IMR-90 (cell line): ENCODE measurements around the gene PEX14. TPM values are rescaled to one million over a fixed set of nuclear protein-coding genes. Genes with fewer than 3 reads are reported as not detected.

Source experiments
- ATAC-seq: fragments of 200-7000 bp; cut with Tn5 transposase; 2 replicates; pipeline ENCODE4 v1.9.1; 2020; ENCODE audit warnings: low read depth, mild to moderate bottlenecking, moderate library complexity
- BruUV-seq: library from RNA; stranded (reverse); fragments of 400-500 nt; replicated peaks from 2 replicates; lab custom pipeline; 2021; lab: Mats Ljungman, UMichigan
- CTCF ChIA-PET: fragments of 300-600 bp; formaldehyde crosslinking; extraction: SDS; loops from one replicate; lab custom pipeline; 2021; ENCODE audit warnings: antibody characterized with exemption; lab: Yijun Ruan, JAX
- POLR2A ChIA-PET: fragments of 300-600 bp; sonication (Branson Sonifier 250); formaldehyde crosslinking; loops from one replicate; lab custom pipeline; 2022; ENCODE audit warnings: antibody characterized with exemption; ENCODE audit not compliant: unreplicated experiment; lab: Charles Lee
- DNase-seq: peaks from one replicate; pipeline ENCODE4 v3.0.0; 2013
- H2AFZ ChIP-seq: replicated peaks from 2 replicates; pipeline ENCODE3; 2013; ENCODE audit warnings: low read length, mild to moderate bottlenecking; ENCODE audit not compliant: poor library complexity
- H2AK5ac ChIP-seq: 2 replicates; pipeline ENCODE4 v1.6.1; 2013; ENCODE audit warnings: low read depth, low read length, inconsistent platforms
- H2AK9ac ChIP-seq: replicated peaks from 2 replicates; pipeline ENCODE3; 2013; ENCODE audit warnings: mild to moderate bottlenecking, low read depth, low read length, moderate library complexity; ENCODE audit not compliant: poor library complexity
- H2BK120ac ChIP-seq: 2 replicates; pipeline ENCODE4 v1.6.1; 2013; ENCODE audit warnings: low read depth, low read length, inconsistent platforms
- H2BK15ac ChIP-seq: 3 replicates; pipeline ENCODE4 v1.6.1; 2013; ENCODE audit warnings: low read depth, low read length, inconsistent platforms
- H2BK20ac ChIP-seq: 2 replicates; pipeline ENCODE4 v1.6.1; 2013; ENCODE audit warnings: low read depth, mild to moderate bottlenecking, inconsistent platforms, low read length, moderate library complexity
- H2BK5ac ChIP-seq: 2 replicates; pipeline ENCODE4 v1.6.1; 2013; ENCODE audit warnings: mild to moderate bottlenecking, low read depth, low read length, inconsistent platforms; ENCODE audit not compliant: poor library complexity, severe bottlenecking
- H3K14ac ChIP-seq: replicated peaks from 2 replicates; pipeline ENCODE4 v1.6.1; 2013; ENCODE audit warnings: low read depth, low read length, inconsistent platforms
- H3K18ac ChIP-seq: 2 replicates; pipeline ENCODE4 v1.6.1; 2013; ENCODE audit warnings: low read depth, low read length, control low read depth
- H3K23ac ChIP-seq: 2 replicates; pipeline ENCODE4 v1.6.1; 2013; ENCODE audit warnings: low read depth, low read length, inconsistent platforms
- H3K27ac ChIP-seq: 2 replicates; pipeline ENCODE4 v1.5.1; 2013; ENCODE audit warnings: mild to moderate bottlenecking, control low read depth, low read length; ENCODE audit not compliant: insufficient read depth
- H3K27me3 ChIP-seq: 2 replicates; pipeline ENCODE4 v1.6.1; 2013; ENCODE audit warnings: low read length; ENCODE audit not compliant: control insufficient read depth, insufficient read depth
- H3K36me3 ChIP-seq: 2 replicates; pipeline ENCODE4 v1.6.1; 2013; ENCODE audit warnings: low read length, mixed read lengths; ENCODE audit not compliant: control insufficient read depth, insufficient read depth
- H3K4ac ChIP-seq: 2 replicates; pipeline ENCODE4 v1.6.1; 2013; ENCODE audit warnings: low read depth, low read length, inconsistent platforms
- H3K4me1 ChIP-seq: 2 replicates; pipeline ENCODE4 v1.6.1; 2013; ENCODE audit warnings: low read length, mixed read lengths; ENCODE audit not compliant: control insufficient read depth, insufficient read depth
- H3K4me2 ChIP-seq: 2 replicates; pipeline ENCODE4 v1.6.1; 2013; ENCODE audit warnings: low read depth, mild to moderate bottlenecking, control low read depth, low read length, moderate library complexity
- H3K4me3 ChIP-seq: 2 replicates; pipeline ENCODE4 v1.5.1; 2013; ENCODE audit warnings: low read depth, mild to moderate bottlenecking, control low read depth, low read length, moderate library complexity; ENCODE audit not compliant: insufficient read depth
- H3K56ac ChIP-seq: 2 replicates; pipeline ENCODE4 v1.6.1; 2013; ENCODE audit warnings: low read length, inconsistent platforms; ENCODE audit not compliant: insufficient read depth; ENCODE audit errors: extremely low read depth
- H3K79me1 ChIP-seq, 2 experiments: 2 replicates each; pipeline ENCODE4 v1.6.1; 2013; ENCODE audit warnings: low read length in 2 of 2, inconsistent platforms in 1 of 2, low read depth in 1 of 2
- H3K9ac ChIP-seq: 2 replicates; pipeline ENCODE4 v1.6.1; 2013; ENCODE audit warnings: low read depth, low read length, control low read depth
- H3K9me1 ChIP-seq: 2 replicates; pipeline ENCODE4 v1.6.1; 2013; ENCODE audit warnings: low read length, inconsistent platforms; ENCODE audit not compliant: insufficient read depth
- H3K9me3 ChIP-seq: 2 replicates; pipeline ENCODE4 v1.6.1; 2013; ENCODE audit warnings: low read length; ENCODE audit not compliant: control insufficient read depth, insufficient read depth
- H4K20me1 ChIP-seq: 2 replicates; pipeline ENCODE4 v1.6.1; 2013; ENCODE audit warnings: low read length, inconsistent platforms; ENCODE audit not compliant: insufficient read depth
- H4K5ac ChIP-seq: 2 replicates; pipeline ENCODE4 v1.6.1; 2013; ENCODE audit warnings: mild to moderate bottlenecking, low read depth, low read length, control low read depth
- H4K8ac ChIP-seq, 2 experiments: 2 replicates each; pipeline ENCODE4 v1.6.1; 2013; ENCODE audit warnings: low read depth in 2 of 2, low read length in 2 of 2, control low read depth in 1 of 2, inconsistent platforms in 1 of 2
- H4K91ac ChIP-seq: 2 replicates; pipeline ENCODE4 v1.6.1; 2013; ENCODE audit warnings: low read depth, low read length, inconsistent platforms; ENCODE audit not compliant: insufficient read depth
- BHLHE40 ChIP-seq: fragments of 150-350 bp; IDR thresholded peaks from 2 replicates; pipeline ENCODE4 v1.6.1; 2016; ENCODE audit warnings: mild to moderate bottlenecking, low read depth, low read length
- CEBPB ChIP-seq: IDR thresholded peaks from 2 replicates; pipeline ENCODE4 v1.6.1; 2012; ENCODE audit warnings: low read depth, low read length, improper control_type of control experiment
- CHD1 ChIP-seq: IDR thresholded peaks from 2 replicates; pipeline ENCODE4 v1.6.1; 2012; ENCODE audit warnings: low read depth, low read length, improper control_type of control experiment
- CTCF ChIP-seq: conservative IDR thresholded peaks from 2 replicates; pipeline ENCODE4 v1.5.1; 2012; ENCODE audit warnings: mild to moderate bottlenecking, low read depth, low read length, improper control_type of control experiment
- ELK1 ChIP-seq: fragments of 150-350 bp; IDR thresholded peaks from 2 replicates; pipeline ENCODE4 v1.6.1; 2016; ENCODE audit warnings: low read depth, mild to moderate bottlenecking, low read length, moderate library complexity, borderline replicate concordance
- FOS ChIP-seq: fragments of 150-350 bp; IDR thresholded peaks from 2 replicates; pipeline ENCODE4 v1.6.1; 2016; ENCODE audit warnings: low read depth, low read length
- MAFK ChIP-seq: IDR thresholded peaks from 2 replicates; pipeline ENCODE4 v1.6.1; 2012; ENCODE audit warnings: low read depth, low read length, improper control_type of control experiment
- MAZ ChIP-seq: IDR thresholded peaks from 2 replicates; pipeline ENCODE4 v1.6.1; 2012; ENCODE audit warnings: low read depth, mild to moderate bottlenecking, low read length, improper control_type of control experiment, moderate library complexity, borderline replicate concordance
- MXI1 ChIP-seq: IDR thresholded peaks from 2 replicates; pipeline ENCODE4 v1.6.1; 2012; ENCODE audit warnings: low read depth, mild to moderate bottlenecking, low read length, moderate library complexity, borderline replicate concordance
- NFE2L2 ChIP-seq: fragments of 150-350 bp; IDR thresholded peaks from 2 replicates; pipeline ENCODE4 v1.6.1; 2016; ENCODE audit warnings: low read depth, mild to moderate bottlenecking, low read length
- POLR2A ChIP-seq: IDR thresholded peaks from 2 replicates; pipeline ENCODE4 v1.6.1; 2012; ENCODE audit warnings: mild to moderate bottlenecking, low read depth, low read length
- RAD21 ChIP-seq: IDR thresholded peaks from 2 replicates; pipeline ENCODE4 v1.6.1; 2012; ENCODE audit warnings: low read length, improper control_type of control experiment
- RCOR1 ChIP-seq: IDR thresholded peaks from 2 replicates; pipeline ENCODE4 v1.6.1; 2012; ENCODE audit warnings: mild to moderate bottlenecking, low read length, improper control_type of control experiment; ENCODE audit not compliant: insufficient replicate concordance
- RFX5 ChIP-seq: IDR thresholded peaks from 2 replicates; pipeline ENCODE4 v1.8.0; 2012; ENCODE audit warnings: low read depth, mild to moderate bottlenecking, low read length, moderate library complexity
- SMC3 ChIP-seq: fragments of 150-350 bp; IDR thresholded peaks from 2 replicates; pipeline ENCODE4 v1.6.1; 2016; ENCODE audit warnings: low read depth, mild to moderate bottlenecking, antibody characterized with exemption, low read length, moderate library complexity
- USF2 ChIP-seq: fragments of 150-350 bp; IDR thresholded peaks from 2 replicates; pipeline ENCODE4 v1.6.1; 2017; ENCODE audit warnings: mild to moderate bottlenecking, antibody characterized with exemption, low read length, low read depth
- WGBS, 2 experiments: methylation state at CpG; one replicate each; pipeline versions ENCODE4 v1.1.5 to v1.1.7; 2013; ENCODE audit warnings: missing lambda C conversion rate in 2 of 2; ENCODE audit not compliant: insufficient read length in 1 of 2; ENCODE audit errors: extremely low coverage in 2 of 2; 5-methylcytosine and 5-hydroxymethylcytosine counted together
- dilution Hi-C: fragments of 300-500 bp; cut with HindIII; formaldehyde crosslinking; loops from one replicate; pipeline ENCODE4 v1.14.3; 2018; ENCODE audit warnings: low sequenced_read_pairs; ENCODE audit not compliant: unreplicated experiment
- in situ Hi-C: fragments of 300-500 bp; cut with MboI; formaldehyde crosslinking; loops from 3 replicates; pipeline ENCODE4 v1.14.3; 2019; ENCODE audit warnings: low sequenced_read_pairs, inconsistent platforms, mixed read lengths
- intact Hi-C: fragments of 100-400 bp; cut with micrococcal nuclease; formaldehyde crosslinking; loops from 2 replicates; pipeline ENCODE4 v1.10.0; 2022
- polyA plus RNA-seq, 3 experiments: library from polyadenylated mRNA; depleted of rRNA; stranded (reverse); fragments of >200 nt; gene quantifications; 2 replicates each; pipeline ENCODE4 v1.2.3, GENCODE V29; 2012; ENCODE audit warnings: low replicate concordance in 1 of 3
- total RNA-seq: library from RNA; depleted of rRNA; stranded (reverse); fragments of >200 nt; gene quantifications from 2 replicates; pipeline ENCODE4 v1.2.3, GENCODE V29; 2012

The PEX14 gene
- total and polyA plus RNA-seq, 2 of the 4 experiments (the other 2 are of a cell fraction): 9.5 to 22.5 TPM

DNA sequence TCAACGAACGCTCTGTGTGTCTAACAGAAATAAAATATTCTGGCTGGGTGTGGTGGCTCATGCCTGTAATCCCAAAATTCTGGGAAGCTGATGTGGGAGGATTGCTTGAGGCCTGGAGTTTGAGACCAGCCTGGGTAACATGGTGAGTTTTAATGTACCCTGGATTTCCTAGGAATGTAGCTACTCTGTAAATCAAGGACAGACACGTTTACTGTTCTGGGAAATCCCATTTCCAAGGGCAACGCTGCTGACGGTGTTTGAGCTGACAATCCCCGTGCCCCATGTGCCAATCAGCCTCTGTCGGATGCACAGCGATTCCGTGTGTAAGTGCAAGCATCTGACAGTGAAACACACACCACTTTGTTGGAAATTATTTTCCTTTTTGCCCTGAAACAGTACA lies 16.9 kb upstream of the PEX14 start:
- dilution Hi-C loops: no loop called here
- Histone ChIP-seq H3K23ac (no peak overlapping the region), H3K56ac (no peak overlapping the region), H3K79me1 (no peaks in the 10 kb centered on the region; a peak in 1 of 4 replicates), H2AFZ (no peak overlapping the region), H3K27me3 (no peaks in the 10 kb centered on the region), H3K4me1 (peaks cover 2% of the 10 kb centered on the region; the same call in 1 of the 2 replicates), H2BK120ac (no peak overlapping the region), H3K18ac (no peak overlapping the region), H2BK5ac (no peak overlapping the region), H4K5ac (no peak overlapping the region), H3K9ac (no peak overlapping the region), H2AK9ac (no peak overlapping the region), H3K36me3 (peaks cover 18% of the 10 kb centered on the region), H2BK15ac (no peak overlapping the region), H3K4me3 (no peak overlapping the region), H2AK5ac (0 out of 2 replicates have a peak overlapping the region, but pooled peaks have one; percentile 29), H3K27ac (no peak overlapping the region), H3K9me3 (no peaks in the 10 kb centered on the region), H3K4me2 (no peak overlapping the region), H4K20me1 (no peaks in the 10 kb centered on the region), H3K14ac (no peak overlapping the region), H2BK20ac (no peak overlapping the region), H3K4ac (no peak overlapping the region), H4K8ac (no peak overlapping the region), H4K91ac (no peak overlapping the region), H3K9me1 (no peaks in the 10 kb centered on the region; the same call in 1 of the 2 replicates)
- ATAC-seq (no peak), DNase-seq (no peak)
- in situ Hi-C loops: no loop called here
- POLR2A ChIA-PET: no interaction called here
- CTCF ChIA-PET: no interaction called here
- TSS peak; percentile 33 for BruUV-seq
- 97% methylated on average over 7 of the region's 9 CpGs; no CpG with 5 or more reads in 1 of the 2 experiments for WGBS, 2 experiments
- TF ChIP-seq RCOR1 (no peak), NFE2L2 (no peak), CEBPB (no peak), FOS (no peak), BHLHE40 (no peak), SMC3 (no peak), USF2 (no peak), POLR2A (no peak), RFX5 (no peak), MAZ (no peak), RAD21 (no peak), CTCF (no peak), ELK1 (no peak), MXI1 (no peak), CHD1 (no peak), MAFK (no peak)
- intact Hi-C loops: no loop called here
